Measurements from ENCODE around the gene KDELR3. TPM values are rescaled to one million over a fixed set of nuclear protein-coding genes. Genes with fewer than 3 reads are reported as not detected.

The KDELR3 gene
- total RNA-seq, 2 experiments from 2014 or later = 0.94 to 0.97 TPM

- peaks cover 60% of the 10 kb centered on the region for H3K4me1 Mint-ChIP-seq (ENCODE audit: low read depth)
- no peaks in the 10 kb centered on the region for H3K9me3 Mint-ChIP-seq
- no peak for DNase-seq
- intact Hi-C loops (cut with micrococcal nuclease) = no loop called here
- no peaks in the 10 kb centered on the region for H3K27me3 Mint-ChIP-seq
- CTCF ChIA-PET = no interaction called here
- no peak overlapping the region for H3K4me3 Mint-ChIP-seq
- H3K36me3 Mint-ChIP-seq = peaks cover 69% of the 10 kb centered on the region
- POLR2A ChIA-PET = interaction anchor here (1.4 to 2.3 kb wide), 2 partner anchors 9 to 10 kb away, joined by 4 to 8 read pairs; no protein-coding TSS in a partner anchor
- peak overlapping the region; percentile 7 for H3K27ac Mint-ChIP-seq
Observed at GRCh38 chr22:38494498-38494897, 26.6 kb downstream of the KDELR3 start.

- ChIA-PET CTCF (no interaction called here), POLR2A (interaction anchor here (1.4 to 2.3 kb wide), 2 partner anchors 9 to 10 kb away, joined by 4 to 8 read pairs; no protein-coding TSS in a partner anchor)
- Mint-ChIP-seq H3K27me3 (no peaks in the 10 kb centered on the region), H3K36me3 (peaks cover 66% of the 10 kb centered on the region), H3K4me1 (ENCODE audit: low read depth) (peaks cover 58% of the 10 kb centered on the region), H3K4me3 (no peak overlapping the region), H3K27ac (peak overlapping the region; percentile 7), H3K9me3 (no peaks in the 10 kb centered on the region)
- intact Hi-C loops (cut with micrococcal nuclease) = no loop called here
- DNase-seq = no peak
Observed at GRCh38 chr22:38494939-38495338, 27.0 kb downstream of the KDELR3 start.

- H3K27ac Mint-ChIP-seq = peak overlapping the region; percentile 72
- no peak for DNase-seq
- POLR2A ChIA-PET = interaction anchor here (0.6 to 1.1 kb wide), 2 partner anchors 74 to 636 kb away, joined by 3 read pairs; no protein-coding TSS in a partner anchor
- H3K4me1 Mint-ChIP-seq (ENCODE audit: low read depth) = peaks cover 62% of the 10 kb centered on the region
- H3K27me3 Mint-ChIP-seq = no peaks in the 10 kb centered on the region
- H3K36me3 Mint-ChIP-seq = peaks cover 70% of the 10 kb centered on the region
- CTCF ChIA-PET = interaction anchor here (1.7 to 2.3 kb wide), 2 partner anchors 74 to 85 kb away, joined by 3 to 12 read pairs; no protein-coding TSS in a partner anchor
- intact Hi-C loops (cut with micrococcal nuclease) = no loop called here
- no peak overlapping the region for H3K4me3 Mint-ChIP-seq
- H3K9me3 Mint-ChIP-seq = no peaks in the 10 kb centered on the region
Observed at GRCh38 chr22:38497869-38498268, 30.0 kb downstream of the KDELR3 start.

GRCh38 chr22:38501797-38502672 lies 34.1 kb downstream of the KDELR3 start:
- ChIA-PET POLR2A (interaction anchor here (0.6 to 1.8 kb wide), 6 partner anchors 10 to 203 kb away, joined by 3 to 9 read pairs (median 4); partner anchors contain the start of gene TOMM22), CTCF (interaction anchor here (0.6 to 1.3 kb wide), 4 partner anchors 11 to 859 kb away, joined by 3 to 4 read pairs (median 3); no protein-coding TSS in a partner anchor)
- peaks cover 64% of the 10 kb centered on the region for H3K4me1 Mint-ChIP-seq (ENCODE audit: low read depth)
- intact Hi-C loops (cut with micrococcal nuclease) = loop anchor here (10.0 kb wide), 1 partner anchor 657 kb away; the partner anchor contains the start of genes ANKRD54 and EIF3L
- no peaks in the 10 kb centered on the region for H3K27me3 Mint-ChIP-seq
- DNase-seq = no peak
- peaks cover 67% of the 10 kb centered on the region for H3K36me3 Mint-ChIP-seq
- H3K9me3 Mint-ChIP-seq = no peaks in the 10 kb centered on the region
- peak overlapping the region; percentile 70 for H3K27ac Mint-ChIP-seq
- peak overlapping the region; percentile 100 for H3K4me3 Mint-ChIP-seq

- no peaks in the 10 kb centered on the region for H3K27me3 Mint-ChIP-seq
- no peaks in the 10 kb centered on the region for H3K9me3 Mint-ChIP-seq
- peaks cover 63% of the 10 kb centered on the region for H3K36me3 Mint-ChIP-seq
- peak overlapping the region; percentile 100 for H3K4me3 Mint-ChIP-seq
- intact Hi-C loops (cut with micrococcal nuclease) = loop anchor here (10.0 kb wide), 1 partner anchor 658 kb away; the partner anchor contains the start of genes ANKRD54 and EIF3L
- POLR2A ChIA-PET = interaction anchor here (1.0 to 1.8 kb wide), 5 partner anchors 9 to 179 kb away, joined by 3 to 9 read pairs (median 4); partner anchors contain the start of gene TOMM22
- CTCF ChIA-PET = interaction anchor here (1.1 kb wide), 1 partner anchor 15 kb away, joined by 3 read pairs; no protein-coding TSS in a partner anchor
- peaks cover 62% of the 10 kb centered on the region for H3K4me1 Mint-ChIP-seq (ENCODE audit: low read depth)
- DNase-seq = no peak
- H3K27ac Mint-ChIP-seq = peak overlapping the region; percentile 70
Observed at GRCh38 chr22:38503021-38503420, 35.1 kb downstream of the KDELR3 start.

- intact Hi-C loops (cut with micrococcal nuclease) = loop anchor here (5.0 to 10.0 kb wide), 2 partner anchors 252 to 660 kb away; partner anchors contain the start of genes ANKRD54, EIF3L and SUN2
- Mint-ChIP-seq H3K27ac (peak overlapping the region; percentile 97), H3K27me3 (no peaks in the 10 kb centered on the region), H3K4me1 (ENCODE audit: low read depth) (peaks cover 48% of the 10 kb centered on the region), H3K9me3 (no peaks in the 10 kb centered on the region), H3K4me3 (peak overlapping the region; percentile 100), H3K36me3 (peaks cover 48% of the 10 kb centered on the region)
- POLR2A ChIA-PET = no interaction called here
- CTCF ChIA-PET = interaction anchor here (0.7 kb wide), 1 partner anchor 453 kb away, joined by 3 read pairs; no protein-coding TSS in a partner anchor
- peak; percentile 76 for DNase-seq
Observed at GRCh38 chr22:38504731-38505540, 37.0 kb downstream of the KDELR3 start.

- CTCF ChIA-PET = no interaction called here
- Mint-ChIP-seq H3K4me3 (peak overlapping the region; percentile 100), H3K9me3 (no peaks in the 10 kb centered on the region), H3K36me3 (peaks cover 45% of the 10 kb centered on the region), H3K27ac (peak overlapping the region; percentile 100), H3K27me3 (no peaks in the 10 kb centered on the region), H3K4me1 (ENCODE audit: low read depth) (peaks cover 46% of the 10 kb centered on the region)
- POLR2A ChIA-PET = no interaction called here
- peak; percentile 65 for DNase-seq
- intact Hi-C loops (cut with micrococcal nuclease) = loop anchor here (1.0 to 10.0 kb wide), 6 partner anchors 15 to 661 kb away; partner anchors contain the start of genes ANKRD54, DMC1, EIF3L and GTPBP1
Observed at GRCh38 chr22:38505541-38506117, 37.7 kb downstream of the KDELR3 start.

GRCh38 chr22:38506118-38506962 lies 38.4 kb downstream of the KDELR3 start, which contains the start of gene DDX17:
Gene DDX17, minus strand, starts transcription at chr22:38506311.
- no peaks in the 10 kb centered on the region for H3K9me3 Mint-ChIP-seq
- CTCF ChIA-PET = no interaction called here
- POLR2A ChIA-PET = no interaction called here
- peak; percentile 97 for DNase-seq
- H3K27me3 Mint-ChIP-seq = no peaks in the 10 kb centered on the region
- H3K36me3 Mint-ChIP-seq = peaks cover 39% of the 10 kb centered on the region
- H3K27ac Mint-ChIP-seq = peak within 1 kb of the TSS; percentile 100
- H3K4me3 Mint-ChIP-seq = peak within 1 kb of the TSS; percentile 100
- intact Hi-C loops (cut with micrococcal nuclease) = loop anchor here (1.0 to 10.0 kb wide), 6 partner anchors 16 to 662 kb away; partner anchors contain the start of genes ANKRD54, DMC1, EIF3L and GTPBP1
- H3K4me1 Mint-ChIP-seq (ENCODE audit: low read depth) = peaks cover 41% of the 10 kb centered on the region

- no peak overlapping the region for H3K27ac Mint-ChIP-seq
- H3K36me3 Mint-ChIP-seq = peaks cover 2% of the 10 kb centered on the region
- ChIA-PET CTCF (interaction anchor here (1.0 to 1.7 kb wide), 4 partner anchors 13 to 457 kb away, joined by 3 read pairs; no protein-coding TSS in a partner anchor), POLR2A (no interaction called here)
- intact Hi-C loops (cut with micrococcal nuclease) = no loop called here
- peaks cover 11% of the 10 kb centered on the region for H3K4me1 Mint-ChIP-seq (ENCODE audit: low read depth)
- H3K9me3 Mint-ChIP-seq = no peaks in the 10 kb centered on the region
- H3K4me3 Mint-ChIP-seq = no peak overlapping the region
- DNase-seq = no peak
- H3K27me3 Mint-ChIP-seq = no peaks in the 10 kb centered on the region
Observed at GRCh38 chr22:38510416-38510970, 42.6 kb downstream of the KDELR3 start.

- Mint-ChIP-seq H3K36me3 (no peaks in the 10 kb centered on the region), H3K4me3 (no peak overlapping the region), H3K9me3 (no peaks in the 10 kb centered on the region), H3K27ac (no peak overlapping the region), H3K4me1 (ENCODE audit: low read depth) (peaks cover 2% of the 10 kb centered on the region), H3K27me3 (no peaks in the 10 kb centered on the region)
- CTCF ChIA-PET = no interaction called here
- intact Hi-C loops (cut with micrococcal nuclease) = no loop called here
- POLR2A ChIA-PET = no interaction called here
- DNase-seq = peak; percentile 50
Observed at GRCh38 chr22:38513063-38513462, 45.2 kb downstream of the KDELR3 start.
